BJ (cell line): ENCODE measurements around the gene PRKAG2. TPM values are rescaled to one million over a fixed set of nuclear protein-coding genes. Genes with fewer than 3 reads are reported as not detected.

Source experiments
- CTCF ChIA-PET: fragments of 350-600 bp; formaldehyde crosslinking; extraction: SDS; loops from one replicate; lab custom pipeline; 2021; ENCODE audit warnings: antibody characterized with exemption, inconsistent platforms; lab: Yijun Ruan, JAX
- POLR2A ChIA-PET: fragments of 300-600 bp; sonication (Branson Sonifier 250); formaldehyde crosslinking; extraction: SDS; loops from one replicate; lab custom pipeline; 2021; ENCODE audit warnings: antibody characterized with exemption; lab: Charles Lee
- DNase-seq: peaks from one replicate; pipeline ENCODE4 v3.0.0-alpha.2; 2011; ENCODE audit warnings: low read depth
- H3K27me3 ChIP-seq: 2 replicates; pipeline ENCODE4 v1.6.0; 2011; ENCODE audit warnings: low read length; ENCODE audit not compliant: control insufficient read depth, insufficient read depth
- H3K36me3 ChIP-seq: 2 replicates; pipeline ENCODE4 v1.5.1; 2011; ENCODE audit warnings: low read length; ENCODE audit not compliant: control insufficient read depth, insufficient read depth
- H3K4me3 ChIP-seq: 2 replicates; pipeline ENCODE4 v1.5.1; 2011; ENCODE audit warnings: low read depth, mild to moderate bottlenecking, control low read depth, low read length
- polyA plus RNA-seq: library from polyadenylated mRNA; depleted of rRNA; stranded (reverse); fragments of >200 nt; gene quantifications from 2 replicates; pipeline ENCODE4 v1.2.3, GENCODE V29; 2011
- TF ChIP-seq, protein P1 (sequence below): IDR thresholded peaks from 2 replicates; pipeline ENCODE4 v1.5.1; 2011; ENCODE audit warnings: low read depth, mild to moderate bottlenecking, control low read depth, inconsistent platforms, low read length, moderate library complexity; ENCODE audit not compliant: insufficient read depth

The PRKAG2 gene
- polyA plus RNA-seq, 1 experiment = 11.3 TPM

DNA sequence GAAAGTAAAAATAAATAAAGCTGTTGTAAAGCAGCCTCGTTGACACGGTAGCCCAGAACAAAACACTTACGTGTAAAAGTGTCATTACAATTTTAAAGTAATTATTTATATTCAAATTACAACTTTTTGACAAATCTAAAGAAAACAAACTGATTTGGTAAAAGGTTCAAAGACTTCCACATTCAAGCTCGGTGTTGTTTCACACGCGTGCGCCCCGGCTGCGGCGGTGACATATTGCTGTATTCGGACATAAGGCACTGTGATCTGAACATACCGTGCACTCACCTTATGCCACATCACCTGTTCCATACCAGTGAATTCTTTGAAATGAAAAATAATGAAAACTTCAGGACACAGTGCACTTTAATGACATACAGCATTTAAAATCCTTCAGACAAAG, 320.3 kb downstream of the PRKAG2 start:
- no peak overlapping the region for H3K4me3 ChIP-seq
- POLR2A ChIA-PET = no interaction called here
- no peaks in the 10 kb centered on the region for H3K27me3 ChIP-seq

DNA sequence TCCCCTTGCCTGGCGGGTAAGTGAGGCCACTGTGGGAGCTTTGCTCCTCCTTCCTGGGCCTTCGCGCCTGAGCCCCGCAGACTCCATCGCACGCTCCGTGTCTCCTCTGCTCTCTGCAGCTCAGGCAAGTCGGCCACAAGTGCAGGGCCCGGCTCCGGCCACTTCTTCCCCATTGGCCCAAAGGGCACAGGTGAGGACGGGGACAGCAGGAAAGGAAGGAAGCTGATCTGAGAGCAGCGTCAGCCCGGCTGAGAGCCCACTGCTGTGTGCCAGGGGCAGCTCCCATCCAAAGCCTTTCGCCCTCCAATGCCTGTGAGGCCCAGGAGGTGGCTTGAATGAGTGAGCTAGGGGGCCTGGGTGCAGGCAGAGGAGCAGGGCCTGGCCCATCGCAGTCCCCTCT, 323.6 kb downstream of the PRKAG2 start:
- POLR2A ChIA-PET = no interaction called here
- TF ChIP-seq, protein P1, sequence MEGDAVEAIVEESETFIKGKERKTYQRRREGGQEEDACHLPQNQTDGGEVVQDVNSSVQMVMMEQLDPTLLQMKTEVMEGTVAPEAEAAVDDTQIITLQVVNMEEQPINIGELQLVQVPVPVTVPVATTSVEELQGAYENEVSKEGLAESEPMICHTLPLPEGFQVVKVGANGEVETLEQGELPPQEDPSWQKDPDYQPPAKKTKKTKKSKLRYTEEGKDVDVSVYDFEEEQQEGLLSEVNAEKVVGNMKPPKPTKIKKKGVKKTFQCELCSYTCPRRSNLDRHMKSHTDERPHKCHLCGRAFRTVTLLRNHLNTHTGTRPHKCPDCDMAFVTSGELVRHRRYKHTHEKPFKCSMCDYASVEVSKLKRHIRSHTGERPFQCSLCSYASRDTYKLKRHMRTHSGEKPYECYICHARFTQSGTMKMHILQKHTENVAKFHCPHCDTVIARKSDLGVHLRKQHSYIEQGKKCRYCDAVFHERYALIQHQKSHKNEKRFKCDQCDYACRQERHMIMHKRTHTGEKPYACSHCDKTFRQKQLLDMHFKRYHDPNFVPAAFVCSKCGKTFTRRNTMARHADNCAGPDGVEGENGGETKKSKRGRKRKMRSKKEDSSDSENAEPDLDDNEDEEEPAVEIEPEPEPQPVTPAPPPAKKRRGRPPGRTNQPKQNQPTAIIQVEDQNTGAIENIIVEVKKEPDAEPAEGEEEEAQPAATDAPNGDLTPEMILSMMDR = no peak
- Histone ChIP-seq H3K36me3 (no peaks in the 10 kb centered on the region; the same call in 1 of the 2 replicates), H3K4me3 (no peak overlapping the region), H3K27me3 (peaks cover 2% of the 10 kb centered on the region; the same call in 1 of the 2 replicates)
- DNase-seq = no peak
- CTCF ChIA-PET = interaction anchor here (1.1 kb wide), 1 partner anchor 205 kb away, joined by 3 read pairs; no protein-coding TSS in a partner anchor

More for the DNA sequence above, 320.3 kb downstream of the PRKAG2 start:
- TF ChIP-seq, protein P1 = no peak
- H3K36me3 ChIP-seq = peaks cover 4% of the 10 kb centered on the region
- CTCF ChIA-PET = no interaction called here
- no peak for DNase-seq

DNA sequence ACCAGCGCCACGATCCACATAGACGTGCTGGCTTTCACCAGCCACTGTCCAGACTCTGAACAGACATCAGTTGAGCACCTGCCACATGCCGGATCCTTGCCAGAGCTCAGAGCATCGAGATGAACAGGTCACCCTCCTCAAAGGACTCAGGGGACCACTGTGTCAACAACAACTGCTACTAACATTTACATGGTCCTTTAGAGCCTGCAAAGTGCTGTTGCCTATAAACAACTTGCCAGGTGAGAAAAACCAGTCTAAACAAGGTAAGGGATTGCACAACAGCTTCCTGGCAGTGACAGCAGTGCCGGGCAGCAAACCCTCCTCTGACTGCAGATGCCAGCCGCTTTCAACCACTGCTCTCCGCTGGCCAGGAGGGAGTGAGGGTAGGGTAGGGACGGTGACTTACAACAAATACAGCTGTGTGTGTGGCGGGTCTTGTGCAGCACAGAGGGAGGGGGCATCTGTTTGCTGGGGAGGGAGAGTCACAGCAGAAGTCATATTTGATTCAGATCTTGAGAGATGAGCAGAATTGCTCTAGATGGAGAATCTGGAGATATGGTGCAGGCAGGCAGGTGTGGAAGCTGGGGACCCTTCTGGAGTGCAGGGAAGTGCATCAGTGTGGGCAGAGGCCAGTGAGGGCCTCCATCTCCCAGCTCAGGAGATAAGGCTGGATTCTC, 324.4 kb downstream of the PRKAG2 start:
- H3K27me3 ChIP-seq = peaks cover 4% of the 10 kb centered on the region; the same call in 1 of the 2 replicates
- ChIA-PET POLR2A (no interaction called here), CTCF (interaction anchor here (1.1 kb wide), 1 partner anchor 206 kb away, joined by 3 read pairs; no protein-coding TSS in a partner anchor)
- no peak overlapping the region for H3K4me3 ChIP-seq
- H3K36me3 ChIP-seq = no peaks in the 10 kb centered on the region; the same call in 1 of the 2 replicates
- no peak for DNase-seq
- TF ChIP-seq, protein P1 = no peak

DNA sequence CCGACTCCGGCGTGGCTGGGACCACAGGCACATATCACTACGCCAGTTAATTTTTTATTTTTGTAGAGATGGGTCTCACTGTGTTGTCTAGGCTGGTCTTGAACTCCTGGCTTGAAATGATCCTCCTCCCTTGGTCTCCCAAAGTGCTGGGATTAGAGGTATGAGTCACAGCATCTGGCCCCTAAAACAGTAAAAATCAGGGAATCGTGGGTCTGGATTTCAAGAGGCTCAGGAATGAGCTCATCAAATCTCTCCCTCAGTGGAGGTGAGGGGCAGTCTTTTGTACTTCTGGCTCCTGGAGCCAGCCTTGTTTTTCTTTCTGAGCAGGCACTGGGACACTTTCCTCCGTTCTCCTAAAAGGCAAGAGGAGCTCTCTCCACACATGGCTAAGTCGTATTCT, 325.1 kb downstream of the PRKAG2 start:
- no peak for DNase-seq
- ChIA-PET CTCF (no interaction called here), POLR2A (no interaction called here)
- TF ChIP-seq, protein P1 = no peak
- no peak overlapping the region for H3K4me3 ChIP-seq
- no peaks in the 10 kb centered on the region for H3K36me3 ChIP-seq
- H3K27me3 ChIP-seq = peaks cover 4% of the 10 kb centered on the region; the same call in 1 of the 2 replicates

DNA sequence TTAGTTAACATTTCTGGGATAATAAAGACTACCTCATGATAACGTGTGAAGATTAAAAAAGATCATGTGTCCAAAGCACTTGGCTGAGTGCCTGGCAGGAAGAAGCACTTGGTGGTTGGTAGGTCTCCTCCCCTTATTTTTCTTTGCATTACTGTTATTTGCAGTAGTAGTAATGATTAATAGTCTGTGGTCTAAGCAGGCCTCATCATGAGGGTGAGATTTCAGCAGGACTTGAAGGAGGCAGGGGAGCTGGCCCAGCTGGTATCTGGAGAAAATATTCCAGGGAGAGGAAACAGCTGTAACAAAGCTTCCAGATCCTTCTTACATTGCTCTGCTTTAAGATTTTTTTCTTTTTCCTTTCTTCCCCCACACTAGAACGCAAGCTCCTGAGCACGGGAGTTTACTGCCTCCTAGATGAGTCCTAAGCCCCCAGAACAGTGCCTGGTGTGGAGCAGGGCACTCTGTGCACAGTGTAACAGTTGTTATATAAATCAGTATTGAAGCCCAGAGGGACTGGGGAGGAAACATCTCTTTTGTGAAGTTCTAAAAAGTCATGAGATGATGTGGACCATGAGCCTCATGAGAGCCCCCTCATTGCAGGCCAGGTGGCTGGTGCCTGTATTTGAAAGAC, 326.1 kb downstream of the PRKAG2 start:
- ChIA-PET POLR2A (no interaction called here), CTCF (interaction anchor here (1.3 kb wide), 1 partner anchor 12 kb away, joined by 4 read pairs; no protein-coding TSS in a partner anchor)
- Histone ChIP-seq H3K36me3 (no peaks in the 10 kb centered on the region), H3K4me3 (no peak overlapping the region), H3K27me3 (peaks cover 7% of the 10 kb centered on the region)
- TF ChIP-seq, protein P1 = no peak
- DNase-seq = no peak
